Dedifferentiated amniotic fluid mesenchymal stem cell (primary cell): Measurements from ENCODE around the gene MMP25.

Experiments
- DNase-seq: peaks from one replicate; pipeline ENCODE4 v3.0.0-alpha.2; 2016; ENCODE audit errors: extremely low spot score

MMP25 gene

DNA sequence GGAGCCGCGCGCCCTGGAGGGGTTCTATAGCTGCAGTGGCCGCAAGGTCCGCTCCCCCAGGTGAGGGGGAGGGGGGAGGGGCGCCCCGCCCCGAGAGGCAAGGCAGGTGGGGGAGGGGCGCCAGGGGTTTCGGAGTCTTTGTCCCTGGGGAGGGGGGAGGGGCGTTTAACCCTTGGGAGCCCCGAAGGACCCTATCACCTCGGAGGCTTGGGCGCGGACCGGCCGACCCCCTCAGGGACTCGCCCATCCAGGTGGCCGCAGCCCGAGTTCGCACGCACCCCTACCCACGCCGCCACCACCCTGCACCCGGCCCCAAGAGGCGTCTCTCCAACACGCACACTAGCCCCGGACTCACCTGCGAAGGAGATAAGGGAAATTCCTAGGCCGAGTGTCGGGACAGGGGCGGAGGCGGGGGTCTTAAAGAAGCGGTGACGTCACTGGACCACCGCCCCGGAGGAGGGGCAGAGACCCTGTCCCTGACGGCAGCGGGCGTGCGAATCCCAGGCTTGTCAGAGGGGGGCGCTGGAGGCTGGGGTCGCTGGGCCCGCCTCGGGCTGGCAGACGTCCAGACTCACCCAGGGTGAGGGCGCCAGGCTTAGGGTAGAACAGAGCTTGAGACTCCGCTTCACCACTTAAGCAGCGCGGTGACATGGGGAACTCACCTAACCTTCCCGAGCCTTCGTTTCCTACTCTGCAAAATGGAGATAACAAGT, 28.4 kb upstream of the MMP25 start, which contains the start of gene CLDN6:
Gene CLDN6, minus strand, starts transcription at position 390 of the 713 bp plus-strand sequence. CDS start 2,162 bp downstream, outside the sequence.
- no peak for DNase-seq

DNA sequence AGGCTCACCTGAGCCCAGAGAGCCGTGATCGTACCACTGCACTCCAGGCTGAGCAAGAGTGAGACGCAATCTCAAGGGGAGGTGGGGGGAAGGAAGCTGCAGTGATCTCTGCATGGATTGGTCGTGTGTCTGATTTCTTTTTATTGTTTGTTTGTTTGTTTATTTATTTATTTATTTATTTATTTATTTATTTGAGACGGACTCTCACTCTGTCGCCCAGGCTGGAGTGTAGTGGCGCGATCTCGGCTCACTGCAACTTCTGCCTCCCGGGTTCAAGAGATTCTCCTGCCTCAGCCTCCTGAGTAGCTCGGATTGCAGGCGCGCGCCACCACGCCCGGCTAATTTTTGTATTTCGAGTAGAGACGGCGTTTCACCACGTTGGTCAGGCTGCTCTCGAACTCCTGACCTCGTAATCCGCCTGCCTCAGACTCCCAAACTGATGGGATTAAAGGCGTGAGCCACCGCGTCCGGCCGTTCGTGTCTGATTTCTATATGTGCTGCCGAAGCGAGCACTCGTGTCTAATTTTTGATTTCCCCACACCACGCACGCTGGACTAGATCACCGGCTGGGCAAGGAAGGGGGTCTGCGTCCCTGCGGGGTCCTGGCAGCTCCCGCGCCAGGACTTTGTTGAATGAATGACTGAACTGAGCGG, 26.6 kb upstream of the MMP25 start:
- no peak for DNase-seq

DNA sequence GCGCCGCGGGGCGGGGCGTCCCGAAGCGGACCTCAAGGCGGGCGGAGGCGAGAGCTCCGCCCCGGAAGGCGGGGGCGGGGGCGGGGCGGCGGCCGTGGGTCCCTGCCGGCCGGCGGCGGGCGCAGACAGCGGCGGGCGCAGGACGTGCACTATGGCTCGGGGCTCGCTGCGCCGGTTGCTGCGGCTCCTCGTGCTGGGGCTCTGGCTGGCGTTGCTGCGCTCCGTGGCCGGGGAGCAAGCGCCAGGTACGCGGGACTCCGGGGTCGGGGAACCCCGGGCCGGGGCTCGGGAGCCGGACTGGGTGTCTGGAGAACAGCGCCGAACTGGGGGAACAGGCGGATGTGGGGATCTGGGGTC, 26.1 kb upstream of the MMP25 start, which contains the start of gene TNFRSF12A:
Gene TNFRSF12A, plus strand, starts transcription at position 122 of the 357 bp plus-strand sequence. Its CDS starts 30 bp downstream, at position 152.
- DNase-seq, result peak; percentile 60

DNA sequence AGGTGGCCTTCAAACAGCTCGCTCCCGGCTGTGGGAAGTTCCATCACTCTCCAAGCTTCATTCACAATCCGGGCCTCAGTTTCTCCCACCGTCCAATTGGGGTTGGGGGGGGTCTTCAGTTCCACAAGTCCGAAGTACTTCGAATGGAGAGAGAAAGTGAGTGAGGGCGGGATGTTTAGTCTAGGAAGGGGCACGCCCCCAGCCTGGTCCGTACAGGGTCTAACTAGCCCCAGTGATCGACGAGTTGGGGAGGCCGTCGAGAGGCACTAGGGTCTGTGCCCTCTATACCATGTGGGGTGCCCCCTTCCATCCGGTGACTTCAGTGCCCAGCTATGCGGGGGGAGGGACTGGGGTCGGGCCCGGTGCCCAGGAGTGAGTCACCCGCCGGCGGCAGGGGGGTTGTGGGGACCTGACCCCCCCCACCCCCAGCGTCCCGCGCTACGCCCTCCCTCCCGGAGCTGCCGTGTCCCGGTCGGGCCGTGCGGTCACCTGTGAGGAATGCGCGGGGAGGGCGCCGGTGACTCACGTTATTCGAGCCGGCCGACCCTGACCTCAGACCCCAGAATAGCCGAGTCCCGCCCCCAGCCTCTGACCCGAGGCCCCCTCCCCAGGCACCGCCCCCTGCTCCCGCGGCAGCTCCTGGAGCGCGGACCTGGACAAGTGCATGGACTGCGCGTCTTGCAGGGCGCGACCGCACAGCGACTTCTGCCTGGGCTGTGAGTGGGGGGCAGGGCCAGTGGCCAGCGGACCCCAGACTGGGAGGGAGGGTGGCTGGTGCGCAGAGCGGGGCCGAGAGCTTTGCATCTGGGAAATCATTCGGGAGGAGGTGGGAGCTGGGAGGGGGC, 25.5 kb upstream of the MMP25 start:
- DNase-seq, result peak; percentile 71

DNA sequence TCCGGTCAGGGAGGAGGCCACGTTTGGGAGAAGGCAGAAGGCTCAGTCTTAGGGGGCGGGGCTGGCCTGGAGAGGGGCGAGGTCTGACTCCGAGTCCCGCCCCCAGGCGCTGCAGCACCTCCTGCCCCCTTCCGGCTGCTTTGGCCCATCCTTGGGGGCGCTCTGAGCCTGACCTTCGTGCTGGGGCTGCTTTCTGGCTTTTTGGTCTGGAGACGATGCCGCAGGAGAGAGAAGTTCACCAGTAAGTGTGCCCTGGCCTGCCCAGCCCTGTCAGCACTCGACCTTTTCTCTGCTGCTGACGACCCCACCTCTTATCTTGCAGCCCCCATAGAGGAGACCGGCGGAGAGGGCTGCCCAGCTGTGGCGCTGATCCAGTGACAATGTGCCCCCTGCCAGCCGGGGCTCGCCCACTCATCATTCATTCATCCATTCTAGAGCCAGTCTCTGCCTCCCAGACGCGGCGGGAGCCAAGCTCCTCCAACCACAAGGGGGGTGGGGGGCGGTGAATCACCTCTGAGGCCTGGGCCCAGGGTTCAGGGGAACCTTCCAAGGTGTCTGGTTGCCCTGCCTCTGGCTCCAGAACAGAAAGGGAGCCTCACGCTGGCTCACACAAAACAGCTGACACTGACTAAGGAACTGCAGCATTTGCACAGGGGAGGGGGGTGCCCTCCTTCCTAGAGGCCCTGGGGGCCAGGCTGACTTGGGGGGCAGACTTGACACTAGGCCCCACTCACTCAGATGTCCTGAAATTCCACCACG, 24.7 kb upstream of the MMP25 start:
- peak; percentile 72 for DNase-seq

DNA sequence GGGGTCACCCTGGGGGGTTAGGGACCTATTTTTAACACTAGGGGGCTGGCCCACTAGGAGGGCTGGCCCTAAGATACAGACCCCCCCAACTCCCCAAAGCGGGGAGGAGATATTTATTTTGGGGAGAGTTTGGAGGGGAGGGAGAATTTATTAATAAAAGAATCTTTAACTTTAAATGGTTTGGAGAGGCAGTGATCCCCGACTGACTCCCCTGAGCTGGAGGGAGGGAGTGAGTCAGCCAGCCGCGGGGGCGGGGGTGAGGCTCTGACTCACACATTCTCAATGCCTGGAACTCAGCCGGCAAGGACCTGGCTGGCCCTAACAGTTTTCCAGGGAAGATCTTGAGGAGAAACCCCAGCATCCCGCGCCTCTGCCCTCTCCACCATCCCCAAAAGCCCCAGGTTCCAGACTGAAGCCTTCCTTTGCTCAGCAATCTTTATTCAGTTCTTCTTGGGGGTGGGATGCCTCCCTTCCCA, 24.1 kb upstream of the MMP25 start:
- peak; percentile 95 for DNase-seq

DNA sequence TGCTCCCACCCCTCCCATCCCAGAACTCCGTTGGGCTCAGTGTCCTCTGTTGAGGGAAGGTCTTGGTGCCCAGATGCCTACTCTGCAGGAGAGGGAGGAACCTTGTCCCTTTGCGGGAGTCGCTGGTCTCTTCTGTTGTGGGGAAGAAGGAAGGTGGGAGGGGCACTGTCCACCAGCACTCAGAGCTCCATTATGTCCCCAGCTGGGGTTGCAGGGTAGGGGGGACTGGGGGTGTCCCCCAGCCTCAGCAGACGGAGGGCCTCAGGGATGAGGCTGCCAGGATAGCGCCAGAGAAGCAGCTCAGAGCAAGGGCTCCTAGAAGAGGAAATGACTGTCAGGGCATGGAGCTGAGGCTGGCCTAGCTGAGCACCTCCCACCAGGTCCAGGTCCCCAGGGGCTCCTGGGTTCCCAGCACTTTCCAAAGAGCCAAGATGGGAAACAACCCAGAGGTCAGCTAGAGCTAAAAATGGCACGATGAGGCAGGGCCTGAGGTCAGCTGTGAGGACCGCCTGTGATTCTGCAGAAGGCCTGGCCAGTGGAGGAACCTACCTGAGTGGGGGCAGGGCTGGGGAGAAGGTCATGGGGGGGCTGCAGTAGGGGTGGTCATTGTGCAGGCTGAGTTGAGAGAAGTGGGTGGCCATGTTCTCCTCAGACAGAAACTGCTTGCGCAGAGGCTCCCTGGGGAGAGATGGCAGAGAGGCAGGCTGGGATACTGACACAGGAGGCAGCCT, 23.5 kb upstream of the MMP25 start:
- DNase-seq, result no peak

DNA sequence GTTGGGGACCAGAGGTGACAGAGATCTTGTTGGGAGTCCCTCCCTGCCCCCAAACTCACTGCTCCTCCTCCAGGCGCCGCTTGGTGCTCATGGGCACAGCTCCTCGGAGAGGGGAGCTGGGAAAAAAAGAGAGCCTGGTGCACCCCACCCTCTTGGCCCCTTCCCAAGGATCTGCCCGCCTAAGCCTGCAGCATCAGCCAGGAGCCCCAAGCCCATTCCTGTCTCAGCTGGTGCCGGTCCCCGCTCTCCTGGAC, 23.0 kb upstream of the MMP25 start:
- peak; percentile 61 for DNase-seq

DNA sequence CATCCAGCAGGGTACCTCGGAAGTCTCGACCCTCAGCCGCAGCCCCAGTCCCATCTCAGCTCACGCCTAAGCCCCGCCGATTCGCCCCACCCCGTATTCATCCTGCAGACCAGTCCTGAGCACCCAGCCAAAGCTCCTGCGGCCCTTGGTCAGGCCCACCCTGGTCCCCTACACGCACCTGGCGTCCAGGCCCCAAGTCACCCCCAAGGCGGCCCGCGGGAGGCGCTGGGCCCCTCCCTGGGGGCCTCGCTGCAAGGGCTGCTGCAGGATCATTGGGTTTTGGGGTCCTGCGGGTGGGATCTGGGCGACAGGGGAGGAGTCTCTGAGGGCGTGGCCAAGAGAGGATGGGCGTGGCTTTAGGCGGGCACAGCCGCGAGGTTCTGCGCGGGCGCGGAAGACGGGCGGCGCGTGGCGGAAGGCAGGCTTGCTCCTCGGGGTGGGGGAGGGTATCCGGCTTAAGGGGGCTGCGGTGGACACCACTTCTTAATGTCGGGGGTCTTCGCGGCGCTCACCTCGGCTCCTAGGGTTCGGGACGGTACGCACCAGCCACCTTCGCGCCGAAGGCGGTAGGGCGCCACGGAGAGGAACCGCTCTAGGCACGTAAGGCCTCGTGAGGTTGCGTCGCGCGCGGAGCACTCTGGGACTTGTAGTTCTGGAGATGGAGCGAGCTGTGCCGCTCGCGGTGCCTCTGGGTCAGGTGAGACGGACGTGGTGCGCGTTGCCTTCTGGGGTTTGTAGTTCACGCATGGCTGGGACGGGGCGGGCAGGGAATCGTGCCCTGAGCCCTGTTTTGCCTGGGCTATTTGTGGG, 22.5 kb upstream of the MMP25 start, which contains the start of the genes HCFC1R1 and THOC6:
Gene HCFC1R1, minus strand, starts transcription at position 274 of the 810 bp plus-strand sequence. Its CDS starts 1 bp downstream, at position 273.
Gene THOC6, plus strand, starts transcription at position 367 of the 810 bp plus-strand sequence. Its CDS starts 292 bp downstream, at position 659.
- peak; percentile 97 for DNase-seq

DNA sequence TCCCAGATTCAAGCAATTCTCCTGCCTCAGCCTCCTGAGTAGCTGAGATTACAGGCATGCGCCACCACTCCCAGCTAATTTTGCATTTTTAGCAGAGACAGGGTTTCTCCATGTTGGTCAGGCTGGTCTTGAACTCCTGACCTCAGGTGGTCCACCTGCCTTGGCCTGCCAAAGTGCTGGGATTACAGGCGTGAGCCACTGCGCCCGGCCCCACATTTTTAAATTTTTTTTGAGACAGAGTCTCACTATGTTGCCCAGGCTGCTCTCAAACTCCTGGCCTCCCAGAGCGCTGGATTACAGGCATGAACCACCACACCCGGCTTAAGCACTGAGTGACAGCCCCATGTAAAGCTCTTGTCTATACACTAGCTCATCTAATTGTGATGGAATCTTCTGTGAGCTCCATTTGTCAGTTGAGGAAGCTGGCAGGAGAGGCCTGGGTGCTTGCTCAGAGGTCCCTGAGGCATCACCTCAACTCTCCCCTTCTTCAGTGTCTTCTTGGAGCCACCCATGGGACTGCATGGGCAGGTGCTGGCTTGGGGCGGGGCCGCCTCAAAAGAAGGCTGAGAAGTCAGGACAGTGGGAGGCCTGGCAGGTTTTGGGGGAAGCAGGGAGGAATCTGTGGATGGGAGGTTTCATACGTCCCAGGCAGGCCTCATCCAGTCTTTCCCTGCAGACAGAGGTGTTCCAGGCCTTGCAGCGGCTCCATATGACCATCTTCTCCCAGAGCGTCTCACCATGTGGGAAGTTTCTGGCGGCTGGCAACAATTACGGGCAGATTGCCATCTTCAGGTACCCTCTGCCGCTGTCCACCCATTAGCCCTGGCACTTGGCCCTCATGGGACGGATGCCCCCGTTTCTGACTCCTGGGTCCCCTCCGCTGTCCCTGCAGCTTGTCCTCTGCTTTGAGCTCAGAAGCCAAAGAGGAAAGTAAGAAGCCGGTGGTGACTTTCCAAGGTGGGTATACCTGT, 21.0 kb upstream of the MMP25 start:
- no peak for DNase-seq

DNA sequence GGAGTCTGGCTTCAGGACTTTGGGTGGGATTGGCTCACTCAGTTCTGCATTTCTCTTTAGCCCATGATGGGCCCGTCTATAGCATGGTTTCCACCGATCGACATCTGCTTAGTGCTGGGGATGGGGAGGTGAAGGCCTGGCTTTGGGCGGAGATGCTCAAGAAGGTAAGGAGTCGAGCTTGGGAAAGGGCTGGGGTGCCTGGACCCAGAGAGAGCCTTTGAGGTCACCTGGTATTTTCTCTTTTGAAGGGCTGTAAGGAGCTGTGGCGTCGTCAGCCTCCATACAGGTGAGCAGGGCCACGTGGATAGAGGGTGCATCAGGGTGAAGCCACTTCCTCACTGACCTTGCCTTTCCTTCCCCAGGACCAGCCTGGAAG, 20.4 kb upstream of the MMP25 start:
- no peak for DNase-seq

DNA sequence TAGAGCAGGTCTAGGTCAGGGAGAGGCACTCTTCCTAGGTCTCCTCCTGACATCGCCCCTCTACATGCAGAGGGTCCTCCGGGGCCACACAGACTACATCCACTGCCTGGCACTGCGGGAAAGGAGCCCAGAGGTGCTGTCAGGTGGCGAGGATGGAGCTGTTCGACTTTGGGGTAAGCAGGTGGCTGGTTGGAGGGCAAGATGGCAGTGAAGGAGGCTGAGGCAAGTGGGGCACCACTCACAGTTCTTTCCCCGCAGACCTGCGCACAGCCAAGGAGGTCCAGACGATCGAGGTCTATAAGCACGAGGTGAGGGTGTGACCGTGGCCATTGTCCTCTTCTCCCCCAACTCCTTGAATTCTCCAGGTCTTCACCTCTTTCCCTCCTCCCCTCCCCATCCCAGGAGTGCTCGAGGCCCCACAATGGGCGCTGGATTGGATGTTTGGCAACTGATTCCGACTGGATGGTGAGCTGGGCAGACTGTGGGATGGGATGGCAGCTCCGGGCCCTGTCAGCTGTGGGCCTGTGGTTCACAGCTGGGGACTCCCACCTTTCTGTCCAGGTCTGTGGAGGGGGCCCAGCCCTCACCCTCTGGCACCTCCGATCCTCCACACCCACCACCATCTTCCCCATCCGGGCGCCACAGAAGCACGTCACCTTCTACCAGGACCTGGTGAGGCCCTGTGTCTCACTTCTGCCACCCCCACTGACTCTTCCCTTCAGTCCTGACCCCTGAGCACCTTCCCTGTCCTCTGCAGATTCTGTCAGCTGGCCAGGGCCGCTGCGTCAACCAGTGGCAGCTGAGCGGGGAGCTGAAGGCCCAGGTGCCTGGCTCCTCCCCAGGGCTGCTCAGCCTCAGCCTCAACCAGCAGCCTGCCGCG, 19.5 kb upstream of the MMP25 start:
- no peak for DNase-seq

DNA sequence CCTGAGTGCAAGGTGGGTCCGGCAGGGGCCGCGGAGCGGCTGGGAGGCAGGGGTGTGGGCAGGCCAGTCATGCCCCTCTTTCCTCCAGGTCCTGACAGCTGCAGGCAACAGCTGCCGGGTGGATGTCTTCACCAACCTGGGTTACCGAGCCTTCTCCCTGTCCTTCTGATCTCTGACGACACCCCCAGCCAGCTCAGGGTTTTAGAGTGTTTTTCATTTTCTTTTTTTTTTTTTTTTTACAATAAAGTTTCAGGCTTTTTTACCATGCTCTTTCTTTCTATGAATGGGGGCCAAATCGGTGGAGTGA, 18.9 kb upstream of the MMP25 start:
- DNase-seq, result no peak

DNA sequence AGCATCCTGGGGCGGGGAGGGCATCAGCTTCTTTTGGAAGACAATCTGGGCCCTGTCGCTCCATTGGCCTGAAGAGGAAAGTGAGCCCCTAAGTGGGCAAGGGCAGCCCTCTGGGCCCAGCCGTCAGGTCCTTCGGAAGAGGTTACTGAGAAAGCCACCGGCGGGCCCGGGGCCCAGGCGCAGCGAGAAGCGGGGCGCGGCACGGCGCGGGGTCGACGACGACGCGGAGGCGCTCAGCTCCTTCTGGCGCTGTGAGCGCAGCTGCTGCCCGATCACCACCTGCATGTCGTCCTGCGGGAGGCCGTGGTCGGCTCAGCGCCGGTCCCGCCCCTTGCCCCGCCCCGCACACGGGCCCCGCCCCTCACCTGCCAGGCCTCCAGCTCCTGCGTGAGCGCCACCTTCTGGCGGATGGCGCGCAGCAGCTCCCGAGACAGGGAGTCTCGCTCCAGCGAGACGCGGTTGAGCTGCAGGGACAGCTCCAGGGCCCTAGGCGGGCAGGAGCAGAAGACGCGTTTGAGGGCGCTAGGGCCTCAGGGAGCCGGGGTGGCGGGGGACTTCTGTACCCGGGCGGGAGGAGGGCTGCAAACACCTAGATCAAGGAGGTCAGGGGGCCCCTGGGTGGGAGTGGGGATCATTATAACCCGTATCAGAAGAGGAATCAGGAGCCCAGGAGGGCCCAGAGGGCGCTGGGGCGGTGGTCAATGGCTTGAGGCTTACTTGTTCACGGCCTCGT, 18.2 kb upstream of the MMP25 start:
- no peak for DNase-seq

DNA sequence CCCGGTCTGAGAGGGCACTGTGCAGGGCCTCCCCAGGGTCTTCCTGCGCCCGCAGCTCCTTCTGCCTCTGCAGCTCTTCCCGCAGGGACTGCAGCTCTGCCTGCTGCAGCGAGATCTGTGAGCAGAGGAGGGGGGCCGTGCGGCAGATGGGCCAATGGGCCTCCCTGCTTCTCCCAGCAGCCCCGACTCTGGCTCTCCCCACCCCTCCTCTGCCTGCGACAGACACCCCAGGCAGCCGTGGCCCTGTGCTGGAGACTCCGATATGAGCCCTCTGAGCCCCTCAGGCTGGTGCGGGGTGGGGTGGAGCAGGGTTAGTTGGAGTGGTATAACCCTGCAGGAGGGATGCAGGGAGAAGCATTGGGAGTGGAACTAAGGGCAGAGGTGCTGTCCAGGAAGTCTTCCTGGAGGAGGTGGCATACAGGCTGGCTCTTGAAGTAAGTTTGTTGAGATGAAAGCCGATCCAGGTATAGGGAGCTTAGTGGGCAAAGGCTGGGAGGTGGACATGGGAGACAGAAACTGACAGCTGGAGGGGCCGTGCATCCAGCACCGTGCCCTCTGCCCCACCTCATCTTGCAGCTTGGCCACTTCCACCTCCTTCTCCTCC, 17.5 kb upstream of the MMP25 start:
- no peak for DNase-seq

DNA sequence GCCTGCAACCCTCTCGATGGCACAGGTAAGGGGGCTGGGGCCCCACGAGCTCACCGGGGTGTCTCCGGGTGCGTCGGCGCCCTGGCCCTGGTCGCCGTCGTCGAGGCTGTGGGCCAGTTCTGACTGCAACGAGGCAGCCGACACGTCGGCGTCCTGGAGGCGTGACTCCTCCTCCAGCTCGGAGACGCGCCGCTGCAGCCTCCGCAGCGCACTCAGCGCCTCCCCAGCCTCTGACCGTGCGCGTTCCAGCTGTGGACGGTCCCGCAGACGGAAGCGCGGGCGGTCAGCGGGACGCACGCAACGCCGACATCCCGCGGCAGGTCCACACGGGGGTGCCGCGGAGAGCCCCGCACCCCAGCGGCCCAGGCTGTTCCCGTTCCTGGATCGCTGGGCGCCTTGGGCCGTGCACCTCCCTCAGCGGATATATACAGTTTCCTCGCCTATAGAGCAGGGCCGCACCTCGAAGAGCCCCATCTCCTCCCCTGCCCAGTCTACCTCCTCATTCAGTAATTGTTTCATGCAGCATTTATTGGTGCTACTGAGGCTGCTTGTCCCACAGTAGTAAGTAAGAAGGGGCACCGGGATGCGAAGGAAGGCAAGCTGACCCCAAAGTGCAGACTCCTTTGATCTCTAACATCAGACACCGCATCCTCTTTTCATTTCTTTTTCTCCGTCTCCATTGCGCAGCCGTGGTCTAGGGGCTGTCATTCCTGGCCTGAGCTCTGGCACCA, 16.7 kb upstream of the MMP25 start:
- no peak for DNase-seq
